ENCODE results near the gene C4BPB. TPM values are rescaled to one million over a fixed set of nuclear protein-coding genes. Genes with fewer than 3 reads are reported as not detected.

C4BPB gene
- total RNA-seq, 4 donors from 2014 or later: 0.24 to 6.0 (median 2.1) TPM

- TF ChIP-seq, protein P1, sequence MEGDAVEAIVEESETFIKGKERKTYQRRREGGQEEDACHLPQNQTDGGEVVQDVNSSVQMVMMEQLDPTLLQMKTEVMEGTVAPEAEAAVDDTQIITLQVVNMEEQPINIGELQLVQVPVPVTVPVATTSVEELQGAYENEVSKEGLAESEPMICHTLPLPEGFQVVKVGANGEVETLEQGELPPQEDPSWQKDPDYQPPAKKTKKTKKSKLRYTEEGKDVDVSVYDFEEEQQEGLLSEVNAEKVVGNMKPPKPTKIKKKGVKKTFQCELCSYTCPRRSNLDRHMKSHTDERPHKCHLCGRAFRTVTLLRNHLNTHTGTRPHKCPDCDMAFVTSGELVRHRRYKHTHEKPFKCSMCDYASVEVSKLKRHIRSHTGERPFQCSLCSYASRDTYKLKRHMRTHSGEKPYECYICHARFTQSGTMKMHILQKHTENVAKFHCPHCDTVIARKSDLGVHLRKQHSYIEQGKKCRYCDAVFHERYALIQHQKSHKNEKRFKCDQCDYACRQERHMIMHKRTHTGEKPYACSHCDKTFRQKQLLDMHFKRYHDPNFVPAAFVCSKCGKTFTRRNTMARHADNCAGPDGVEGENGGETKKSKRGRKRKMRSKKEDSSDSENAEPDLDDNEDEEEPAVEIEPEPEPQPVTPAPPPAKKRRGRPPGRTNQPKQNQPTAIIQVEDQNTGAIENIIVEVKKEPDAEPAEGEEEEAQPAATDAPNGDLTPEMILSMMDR (IDR thresholded peaks at IDR 0.05): no peak
- DNase-seq (ENCODE audit: low spot score) (no peak), ATAC-seq (ENCODE audit: low FRiP score) (no peak)
These were observed 39.6 kb upstream of the C4BPB start for GRCh38 chr1:207049054-207049453.

- DNase-seq (ENCODE audit: low spot score): no peak
- no peak for ATAC-seq (ENCODE audit: low FRiP score)
- TF ChIP-seq, protein P1 (IDR thresholded peaks at IDR 0.05): no peak
These were observed 39.1 kb upstream of the C4BPB start for GRCh38 chr1:207049514-207049913.

DNA sequence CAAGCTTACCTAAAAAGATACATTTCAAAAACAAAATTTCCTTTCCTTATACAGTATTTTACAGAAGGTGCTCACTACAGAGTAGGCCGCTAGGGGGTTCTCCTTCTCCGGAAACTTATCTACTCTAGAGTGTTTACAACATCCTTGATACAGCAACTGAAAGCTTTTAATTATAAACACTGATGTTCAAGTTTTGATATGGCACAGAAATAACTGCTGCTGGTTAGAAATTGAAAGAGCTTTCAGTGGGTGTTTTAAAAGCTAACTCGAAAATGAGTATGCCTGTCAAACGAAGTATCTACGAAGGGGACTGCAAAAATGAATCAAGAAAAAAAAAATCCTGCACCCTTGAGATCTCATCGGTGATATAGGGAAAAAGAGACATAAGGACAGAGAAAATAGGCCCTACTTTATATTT, 38.7 kb upstream of the C4BPB start:
- ATAC-seq (ENCODE audit: low FRiP score): no peak
- DNase-seq (ENCODE audit: low spot score): no peak
- TF ChIP-seq, protein P1 (IDR thresholded peaks at IDR 0.05): peak in 1 of 3 donors; percentile 58

DNA sequence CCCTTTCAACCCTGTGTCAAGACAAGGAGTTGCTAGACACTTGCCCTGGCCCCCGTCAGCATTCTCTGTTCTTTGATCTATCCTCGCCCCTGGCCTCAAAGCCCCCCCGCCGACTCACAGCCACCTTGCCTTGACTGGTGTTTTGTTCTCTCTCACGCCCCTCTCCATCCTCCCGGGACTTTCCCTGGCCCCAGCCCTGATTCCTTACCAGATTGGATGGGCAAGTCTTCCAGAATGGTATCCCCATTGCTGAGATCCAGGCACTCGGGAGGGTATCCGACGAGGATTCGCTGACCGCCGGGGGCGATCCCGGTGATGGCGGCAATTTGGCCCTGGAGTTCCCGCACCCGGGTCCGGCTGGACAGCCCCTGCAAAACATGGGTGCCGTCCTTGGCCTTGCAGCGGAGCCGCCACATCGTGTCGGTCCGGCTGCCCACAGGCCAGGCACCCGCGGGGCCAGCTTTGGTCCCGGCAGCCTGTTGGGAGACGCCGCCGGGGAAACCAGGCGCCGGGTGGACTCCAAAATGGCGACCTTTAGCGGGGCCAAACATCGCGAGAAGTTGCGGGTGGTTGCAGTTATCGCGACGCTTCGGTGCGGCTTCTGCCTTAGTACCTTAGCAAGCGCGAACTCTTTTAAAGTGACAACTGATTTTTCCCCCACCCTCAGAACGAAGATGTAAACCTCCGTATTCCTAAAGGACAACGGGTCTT, 38.0 kb upstream of the C4BPB start:
- DNase-seq (ENCODE audit: low spot score): peak; percentile 87
- TF ChIP-seq, protein P1 (IDR thresholded peaks at IDR 0.05): no peak
- peak; percentile 50 for ATAC-seq (ENCODE audit: low FRiP score)

DNA sequence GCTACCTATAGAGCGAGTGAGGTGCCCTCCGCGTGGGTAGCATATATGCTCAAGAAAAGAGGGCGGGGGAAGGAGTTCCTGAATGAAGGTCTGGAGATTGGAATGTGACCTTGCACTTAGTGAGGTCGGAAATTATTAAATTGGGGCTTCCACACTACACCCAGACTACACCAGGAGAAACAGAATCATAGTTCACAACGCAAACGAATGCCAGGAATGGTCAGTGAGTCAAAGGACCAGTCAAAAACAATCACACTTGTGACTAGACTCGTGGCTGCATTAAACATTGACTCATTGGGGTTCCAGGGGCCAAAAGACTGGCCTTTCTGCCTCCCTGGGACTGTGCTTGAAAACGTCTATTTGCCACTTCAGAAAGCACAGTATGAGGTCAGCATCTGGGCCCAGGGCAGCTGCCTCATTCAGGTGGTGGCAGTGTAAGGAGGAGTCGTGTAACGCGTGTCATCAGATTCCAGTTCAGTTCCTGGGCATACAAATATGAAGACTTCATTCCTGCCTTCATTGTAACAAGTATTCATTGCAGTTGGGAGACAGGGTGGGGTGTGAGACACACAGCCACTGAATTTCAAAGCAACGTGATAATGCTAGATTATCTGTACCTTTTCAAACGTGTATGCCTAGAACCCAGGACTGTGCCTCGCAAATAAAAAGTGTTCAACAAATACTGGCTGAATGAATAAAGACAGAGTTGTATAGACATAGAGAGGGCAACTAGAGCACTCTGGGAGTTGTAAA, 37.3 kb upstream of the C4BPB start, which contains the start of gene YOD1:
YOD1 (minus strand) TSS at position 18 of the 753 bp plus-strand sequence. CDS start 178 bp downstream, outside the sequence.
- no peak for ATAC-seq (ENCODE audit: low FRiP score)
- TF ChIP-seq, protein P1 (IDR thresholded peaks at IDR 0.05): no peak

GRCh38 chr1:207052911-207053769, 35.5 kb upstream of the C4BPB start, which contains the start of gene PFKFB2:
Gene PFKFB2 (plus strand): TSS chr1:207053275. CDS start chr1:207054718, 1,443 bp downstream.
- TF ChIP-seq, protein P1 (IDR thresholded peaks at IDR 0.05): no peak
- peak; percentile 95 for DNase-seq (ENCODE audit: low spot score)
- ATAC-seq (ENCODE audit: low FRiP score): peak; percentile 93

More for the DNA sequence above, 37.3 kb upstream of the C4BPB start, which contains the start of gene YOD1:
- DNase-seq (ENCODE audit: low spot score): no peak
